Tongue (tissue), 2 donors: ENCODE data around the gene MYBL2. TPM values are rescaled to one million over a fixed set of nuclear protein-coding genes. Genes with fewer than 3 reads are reported as not detected.

Source experiments
- DNase-seq: peaks from one replicate; pipeline ENCODE4 v3.0.0-alpha.2; 2015
- total RNA-seq: library from RNA; depleted of rRNA; stranded (reverse); fragments of >200 nt; gene quantifications from one replicate; pipeline ENCODE4 v1.2.3, GENCODE V29; 2014

Gene MYBL2
- total RNA-seq, 1 donor from 2014 or later: 7.7 TPM

DNA sequence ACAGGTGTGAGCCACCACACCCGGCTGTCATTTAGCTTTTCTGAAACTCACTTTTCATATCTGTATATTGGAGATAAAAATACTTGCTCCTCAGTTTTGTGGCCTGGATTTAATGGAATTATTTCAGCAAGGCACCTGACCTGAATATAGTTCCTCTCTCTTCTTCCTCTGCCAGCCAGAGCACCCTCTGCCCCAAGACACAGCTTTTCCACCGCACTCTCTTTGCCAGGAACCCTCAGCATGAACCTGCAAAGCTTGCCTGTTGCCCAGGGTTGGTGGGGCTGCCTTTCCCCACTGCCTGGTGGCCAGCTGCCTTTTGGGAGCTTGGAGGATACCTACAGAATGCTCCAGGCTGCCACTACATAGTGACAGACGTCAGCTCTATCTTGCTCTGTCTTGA, 56.8 kb downstream of the MYBL2 start:
- DNase-seq: no peak

- DNase-seq: no peak
Observed at GRCh38 chr20:43724383-43724782, 57.5 kb downstream of the MYBL2 start.

- DNase-seq: peak; percentile 20
Observed at GRCh38 chr20:43725666-43726065, 58.8 kb downstream of the MYBL2 start.

DNA sequence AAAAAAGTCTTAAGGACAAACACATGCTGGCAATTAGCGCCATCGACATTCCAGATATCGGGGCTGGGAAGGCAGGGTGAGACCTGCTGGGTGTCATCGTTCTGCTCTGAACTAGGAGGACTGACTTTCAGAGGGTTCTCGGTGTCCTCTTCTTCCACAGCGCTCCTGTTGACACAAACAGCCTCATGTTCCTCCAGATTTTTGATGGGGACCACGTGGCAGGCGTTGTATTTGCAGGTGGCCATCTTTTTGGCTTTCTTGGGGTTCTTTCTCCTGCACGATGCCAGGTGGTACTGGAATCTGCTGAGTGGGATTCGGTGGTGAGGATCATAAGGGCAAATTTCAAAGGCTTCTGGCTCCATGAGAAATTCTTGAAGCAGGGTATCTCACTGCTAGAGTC, 59.4 kb downstream of the MYBL2 start:
- no peak for DNase-seq

DNA sequence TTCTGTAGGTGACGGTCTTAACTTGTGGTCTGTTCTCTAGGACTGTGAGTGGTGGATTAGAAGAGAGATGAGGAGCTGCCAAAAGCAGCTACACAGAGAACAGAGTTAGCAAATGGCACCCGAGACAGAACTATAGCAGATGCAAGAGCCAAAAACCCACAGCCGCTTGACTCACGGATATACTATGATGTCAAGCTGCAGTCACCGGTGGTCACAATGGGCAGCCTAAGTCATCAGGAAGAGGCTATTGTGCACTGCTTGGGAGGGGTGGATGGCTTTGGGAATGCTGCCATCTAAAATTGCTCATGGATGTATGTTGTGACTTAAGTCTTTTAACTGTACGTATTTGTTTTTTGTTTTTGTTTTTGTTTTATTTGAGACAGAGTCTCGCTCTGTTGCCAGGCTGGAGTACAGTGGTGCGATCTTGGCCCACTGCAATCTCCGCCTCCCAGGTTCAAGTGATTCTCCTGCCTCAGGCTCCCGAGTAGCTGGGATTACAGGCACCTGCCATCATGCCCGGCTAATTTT, 60.0 kb downstream of the MYBL2 start, which contains the start of gene GTSF1L:
GTSF1L (minus strand) TSS at position 192 of the 528 bp plus-strand sequence. CDS start 308 bp downstream, outside the sequence.
- peak; percentile 47 for DNase-seq

DNA sequence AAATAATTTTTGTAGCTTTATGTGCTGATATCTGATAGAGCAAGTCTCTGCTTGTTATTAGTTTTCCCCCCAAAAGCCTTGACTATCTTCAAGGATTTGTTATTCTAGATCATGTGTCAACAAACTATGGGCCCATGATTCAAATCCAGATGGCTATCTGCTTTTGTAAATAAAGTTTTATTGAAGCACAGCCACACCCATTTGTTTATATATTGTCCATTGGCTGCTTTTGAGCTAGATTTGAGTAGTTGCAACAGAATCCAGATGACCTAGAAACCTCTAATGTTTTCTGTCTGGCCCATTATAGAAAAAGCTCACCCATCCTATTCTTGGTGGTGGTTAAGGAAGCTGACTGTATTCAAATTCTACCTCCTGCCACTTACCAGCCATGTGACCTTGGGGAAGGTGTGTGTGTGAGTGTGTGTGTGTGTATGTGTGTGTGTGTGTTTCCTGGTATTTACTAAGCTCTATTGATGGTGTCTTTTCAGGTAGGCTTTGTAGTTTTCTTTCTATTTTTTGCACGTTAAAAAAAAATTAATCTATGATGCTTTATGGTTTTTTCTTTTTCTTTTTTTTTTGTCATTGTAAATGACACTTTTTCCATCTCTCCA, 61.2 kb downstream of the MYBL2 start:
- DNase-seq: no peak

- no peak for DNase-seq
Observed at GRCh38 chr20:43728686-43729255, 61.9 kb downstream of the MYBL2 start.

GRCh38 chr20:43731469-43731868, 64.6 kb downstream of the MYBL2 start:
- no peak for DNase-seq

GRCh38 chr20:43731927-43732326, 65.0 kb downstream of the MYBL2 start:
- DNase-seq: no peak

GRCh38 chr20:43736588-43737158, 69.8 kb downstream of the MYBL2 start:
- no peak for DNase-seq

DNA sequence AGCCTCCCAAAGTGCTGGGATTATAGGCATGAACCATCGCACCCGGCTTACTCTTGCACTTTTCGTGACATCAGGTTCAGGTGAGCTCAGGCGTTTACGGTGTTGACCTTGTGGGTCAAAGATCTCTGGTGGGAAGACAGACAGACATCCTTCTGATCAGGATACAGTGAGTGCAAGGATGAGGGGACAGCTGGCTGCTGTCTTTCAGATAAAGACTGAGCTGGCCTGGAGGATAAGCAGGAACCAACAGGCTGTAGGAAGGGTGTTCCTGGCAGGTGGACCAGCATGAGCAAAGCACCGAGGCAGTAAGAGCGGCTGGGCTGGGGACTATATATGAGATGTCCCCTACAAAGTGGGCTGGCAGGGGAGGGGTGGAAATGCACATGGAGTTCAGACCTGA, 71.0 kb downstream of the MYBL2 start:
- DNase-seq: no peak

DNA sequence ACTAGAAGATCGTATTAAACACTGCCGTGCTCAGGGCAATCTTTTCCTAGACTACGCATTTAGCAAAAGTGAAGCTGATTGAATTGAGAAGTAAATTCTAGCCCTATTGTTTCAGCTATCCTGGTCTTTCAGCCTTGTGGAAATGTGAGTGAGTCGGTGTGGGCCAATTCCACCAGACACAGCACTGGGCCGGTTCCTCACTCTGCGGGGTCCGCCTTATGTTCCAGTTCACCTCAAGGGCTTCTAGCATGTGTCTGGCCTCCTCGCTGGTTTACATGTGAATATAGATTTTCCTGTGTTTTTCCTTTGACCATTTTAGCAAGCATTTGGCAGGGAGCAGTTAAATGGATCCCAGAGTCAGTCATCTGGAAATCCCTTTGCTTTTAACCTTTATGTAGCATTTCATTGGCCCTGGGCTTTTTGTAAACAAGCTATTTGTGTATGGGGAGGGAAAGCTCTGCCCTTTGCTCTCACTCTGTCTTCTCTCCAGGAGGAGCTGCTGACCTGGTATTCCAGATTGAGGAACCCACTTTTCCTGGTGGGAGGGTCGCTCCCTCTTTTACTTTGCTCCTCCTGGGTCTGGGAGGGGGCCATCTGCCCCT, 72.3 kb downstream of the MYBL2 start:
- DNase-seq: peak; percentile 62

GRCh38 chr20:43740642-43741041, 73.7 kb downstream of the MYBL2 start:
- DNase-seq: no peak

GRCh38 chr20:43744151-43744611, 77.3 kb downstream of the MYBL2 start:
- no peak for DNase-seq

- DNase-seq: peak; percentile 87
Observed at GRCh38 chr20:43744966-43745730, 78.2 kb downstream of the MYBL2 start.

- DNase-seq: no peak
Observed at GRCh38 chr20:43746344-43747137, 79.6 kb downstream of the MYBL2 start.

GRCh38 chr20:43748274-43748673, 81.4 kb downstream of the MYBL2 start:
- DNase-seq: no peak

GRCh38 chr20:43749734-43750294, 82.9 kb downstream of the MYBL2 start:
- peak; percentile 65 for DNase-seq

DNA sequence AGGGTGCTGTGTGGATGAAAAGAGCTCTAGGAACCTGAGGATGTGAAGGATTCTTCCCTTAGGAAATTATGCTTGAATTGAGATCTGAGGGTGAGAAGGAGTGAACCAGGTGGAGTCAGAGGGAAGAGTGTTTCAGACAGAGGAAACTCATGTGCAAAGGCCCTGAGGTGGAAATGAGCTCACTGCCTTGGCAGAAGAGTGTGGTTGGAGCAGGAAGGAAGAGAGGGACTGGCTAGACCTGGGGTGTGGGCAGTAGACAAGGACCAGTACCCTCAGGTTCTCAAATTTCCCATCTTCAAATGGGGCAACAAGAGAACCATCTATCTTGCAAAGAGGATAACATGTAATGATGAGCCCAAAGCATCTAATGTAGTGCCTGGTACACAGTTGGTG, 83.9 kb downstream of the MYBL2 start:
- DNase-seq: no peak

DNA sequence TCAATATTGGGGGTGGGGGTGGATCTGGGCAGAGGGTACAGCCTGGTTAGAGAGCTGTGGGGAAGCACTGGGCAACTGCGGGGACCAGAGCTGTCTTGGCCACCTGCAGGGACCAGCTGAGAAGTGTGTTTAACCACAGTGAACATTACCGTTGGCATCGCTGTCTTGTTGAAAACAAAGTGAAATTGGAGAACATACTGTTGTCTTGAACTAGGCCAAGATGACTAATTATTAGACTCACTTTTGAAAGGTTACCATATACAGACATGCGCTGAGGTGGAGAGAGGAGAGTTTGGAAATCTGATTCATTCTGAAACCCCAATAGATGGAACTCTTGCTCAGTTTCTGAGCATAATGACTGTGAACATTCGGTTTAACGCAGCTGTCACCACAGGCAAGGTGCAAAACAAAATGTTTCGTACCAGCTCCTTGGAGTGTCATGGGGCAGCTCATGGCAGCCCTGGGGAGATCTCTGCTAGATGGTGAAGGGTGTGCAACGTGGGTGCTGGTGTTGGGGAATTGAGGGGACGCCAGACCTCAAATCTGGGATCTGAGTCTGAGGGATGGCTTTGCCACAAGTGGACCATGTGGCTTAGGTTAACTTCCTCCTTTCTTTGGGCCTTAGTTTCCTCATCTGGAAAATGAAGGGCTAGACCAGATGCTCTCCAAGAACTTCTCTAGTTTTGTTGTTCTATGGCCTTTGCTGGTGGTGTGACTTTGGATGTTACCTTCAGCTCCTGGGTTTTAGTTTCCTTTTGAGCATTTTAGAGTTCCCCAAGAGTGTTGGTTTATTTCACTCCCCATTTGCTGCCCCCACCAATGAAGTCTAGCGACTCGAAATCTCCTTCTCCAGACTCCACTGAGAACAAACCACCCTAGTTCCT, 84.5 kb downstream of the MYBL2 start:
- no peak for DNase-seq
